DMS79 (cell line): Measurements from ENCODE around the gene CACNA1H.
"Not testable (repeated sequence)": the region's sequence is repeated elsewhere in the genome, so short reads cannot be mapped to it uniquely, and the experiment has no call there.

Experiments
- DNase-seq: peaks from one replicate; lab custom pipeline; 2025; lab: John Stamatoyannopoulos, UW

Gene CACNA1H

DNA sequence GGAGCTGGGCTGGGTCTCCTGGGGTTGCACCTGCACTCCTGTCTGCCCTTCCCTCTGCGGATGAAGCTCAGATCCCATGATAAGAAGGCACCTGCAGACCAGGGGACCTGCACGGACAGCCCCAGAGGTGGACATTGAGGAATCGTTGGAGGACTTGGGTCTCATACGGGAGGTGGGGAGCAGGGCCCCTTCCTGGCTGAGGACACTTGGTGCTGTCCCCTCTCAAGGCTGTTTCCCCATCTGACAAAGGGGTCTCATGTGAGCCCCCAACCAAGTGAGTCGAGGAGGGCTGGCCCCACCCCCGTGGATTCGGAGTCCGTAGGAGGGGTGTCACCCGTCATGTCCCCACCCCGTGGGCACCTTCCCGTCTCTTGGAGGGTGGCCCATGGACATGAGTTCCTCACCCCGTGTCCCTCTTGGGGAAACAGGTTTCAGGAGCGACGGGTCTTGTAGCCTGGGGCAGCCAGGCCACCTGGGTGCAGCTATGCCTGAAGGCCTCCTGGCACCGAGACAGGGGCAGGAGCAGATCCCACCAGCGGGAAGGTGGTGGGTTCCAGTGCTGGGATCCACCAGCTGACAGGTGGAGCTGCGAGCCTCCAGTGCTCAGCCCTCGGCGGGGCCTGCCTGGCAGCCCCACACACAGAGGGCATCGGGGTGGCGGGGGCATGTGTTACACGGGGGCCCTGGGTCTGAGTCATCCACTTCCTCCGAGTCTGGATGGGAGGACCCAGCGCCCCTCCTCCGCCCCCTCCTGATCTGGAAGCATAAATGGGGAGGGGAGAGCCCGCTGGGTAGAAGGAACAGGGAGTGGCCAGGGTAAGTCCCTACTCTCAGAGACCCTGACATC lies 102.6 kb downstream of the CACNA1H start, which contains the start of gene TPSD1:
TSS of gene TPSD1 (plus strand) at position 794 of the 847 bp plus-strand sequence. CDS start 212 bp downstream, outside the sequence.
- DNase-seq, result not testable (repeated sequence)

DNA sequence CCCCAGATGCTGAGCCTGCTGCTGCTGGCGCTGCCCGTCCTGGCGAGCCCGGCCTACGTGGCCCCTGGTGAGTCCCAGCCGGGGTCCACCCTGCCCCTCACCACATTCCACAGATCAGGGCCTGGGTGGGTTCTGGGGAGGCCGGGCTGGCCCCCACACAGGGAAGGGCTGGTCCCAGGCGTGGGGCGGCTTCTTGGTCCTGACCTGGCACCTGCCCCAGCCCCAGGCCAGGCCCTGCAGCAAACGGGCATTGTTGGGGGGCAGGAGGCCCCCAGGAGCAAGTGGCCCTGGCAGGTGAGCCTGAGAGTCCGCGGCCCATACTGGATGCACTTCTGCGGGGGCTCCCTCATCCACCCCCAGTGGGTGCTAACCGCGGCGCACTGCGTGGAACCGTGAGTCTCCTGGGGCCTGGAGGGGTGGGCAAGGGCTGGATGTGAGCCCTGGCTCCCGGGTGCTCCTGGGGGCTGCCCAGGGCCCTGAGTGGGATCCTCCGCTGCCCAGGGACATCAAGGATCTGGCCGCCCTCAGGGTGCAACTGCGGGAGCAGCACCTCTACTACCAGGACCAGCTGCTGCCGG lies 103.5 kb downstream of the CACNA1H start:
- not testable (repeated sequence) for DNase-seq

- DNase-seq, result no peak
Measured at GRCh38 chr16:1256874-1257322, 104.0 kb downstream of the CACNA1H start.

DNA sequence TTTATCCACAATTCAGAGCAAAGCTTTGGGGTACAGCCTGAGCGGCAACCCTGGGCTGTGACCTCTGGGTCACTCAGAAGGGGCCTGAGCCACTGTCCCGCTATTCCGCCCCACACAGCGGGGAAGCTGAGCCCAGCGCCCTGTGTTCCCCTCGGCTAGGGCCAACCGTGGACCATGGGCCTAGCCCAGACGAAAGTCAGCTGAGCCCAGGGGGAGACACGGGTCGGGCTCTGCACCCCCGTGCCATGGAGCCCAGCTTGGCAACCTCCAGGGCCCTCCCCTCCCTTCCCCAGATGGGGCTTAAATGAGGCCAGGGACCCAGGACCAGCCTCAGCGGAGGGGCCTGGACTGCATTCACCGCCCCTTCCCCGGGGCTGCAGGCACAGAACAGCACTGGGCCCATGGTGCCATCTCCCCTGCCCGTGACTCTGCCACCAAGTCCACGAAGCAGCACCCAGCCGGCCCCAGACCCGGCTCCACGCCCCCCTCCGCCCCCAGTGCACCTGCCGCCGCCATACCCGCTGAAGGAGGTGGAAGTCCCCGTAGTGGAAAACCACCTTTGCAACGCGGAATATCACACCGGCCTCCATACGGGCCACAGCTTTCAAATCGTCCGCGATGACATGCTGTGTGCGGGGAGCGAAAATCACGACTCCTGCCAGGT lies 104.8 kb downstream of the CACNA1H start:
- no peak for DNase-seq

DNA sequence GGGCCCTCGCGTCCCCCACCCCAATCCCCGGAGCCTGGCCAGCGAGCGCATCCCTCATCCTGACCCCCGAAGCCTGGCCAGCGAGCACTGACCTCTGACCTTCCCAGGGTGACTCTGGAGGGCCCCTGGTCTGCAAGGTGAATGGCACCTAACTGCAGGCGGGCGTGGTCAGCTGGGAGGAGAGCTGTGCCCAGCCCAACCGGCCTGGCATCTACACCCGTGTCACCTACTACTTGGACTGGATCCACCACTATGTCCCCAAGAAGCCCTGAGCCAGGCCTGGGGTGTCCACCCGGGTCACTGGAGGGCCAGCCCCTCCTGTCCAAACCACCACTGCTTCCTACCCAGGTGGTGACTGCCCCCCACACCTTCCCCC lies 105.3 kb downstream of the CACNA1H start:
- no peak for DNase-seq

DNA sequence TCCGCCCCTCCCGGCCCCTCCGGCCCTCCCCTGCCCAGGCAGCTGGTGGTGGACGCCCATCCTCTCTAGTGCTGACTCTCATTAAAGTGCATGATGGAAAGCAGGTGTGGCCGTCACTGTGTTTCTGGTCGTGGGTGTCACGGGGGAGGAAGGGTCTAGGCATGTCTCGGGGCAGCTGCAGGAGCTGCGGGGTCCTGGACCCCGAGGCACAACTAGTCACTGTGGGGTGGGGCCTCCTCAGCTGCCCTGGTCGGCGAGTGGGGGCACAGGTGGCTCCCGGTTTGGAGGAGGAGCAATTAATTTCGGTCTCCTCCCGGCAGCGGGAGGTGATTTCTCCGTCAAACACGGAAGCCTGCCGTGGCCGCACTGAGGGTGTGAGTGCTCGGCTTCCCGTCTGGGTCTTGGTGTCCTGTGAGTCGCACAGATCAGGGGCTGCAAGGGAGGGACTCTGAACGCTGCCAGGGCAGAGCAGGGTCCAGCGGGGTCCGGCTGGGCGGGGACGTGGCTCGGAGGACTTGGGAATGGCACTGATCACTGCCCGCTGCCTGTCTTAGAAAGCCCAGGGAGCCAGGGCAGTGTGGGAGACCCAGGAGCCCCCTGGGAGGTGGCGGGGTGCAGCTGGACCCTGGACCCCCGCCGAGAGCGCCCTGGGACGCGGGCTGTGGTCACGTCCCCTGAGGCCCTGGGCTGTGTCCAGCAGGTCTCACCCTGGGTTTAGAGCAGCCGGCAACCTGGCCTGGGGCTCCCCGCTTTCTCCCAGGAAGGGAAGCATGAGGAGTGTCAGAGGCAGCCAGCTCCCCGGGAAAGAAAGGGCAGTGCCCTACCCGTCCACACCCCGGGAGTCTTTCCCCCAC lies 106.2 kb downstream of the CACNA1H start:
- no peak for DNase-seq

GRCh38 chr16:1259760-1260068 lies 106.8 kb downstream of the CACNA1H start:
- no peak for DNase-seq

DNA sequence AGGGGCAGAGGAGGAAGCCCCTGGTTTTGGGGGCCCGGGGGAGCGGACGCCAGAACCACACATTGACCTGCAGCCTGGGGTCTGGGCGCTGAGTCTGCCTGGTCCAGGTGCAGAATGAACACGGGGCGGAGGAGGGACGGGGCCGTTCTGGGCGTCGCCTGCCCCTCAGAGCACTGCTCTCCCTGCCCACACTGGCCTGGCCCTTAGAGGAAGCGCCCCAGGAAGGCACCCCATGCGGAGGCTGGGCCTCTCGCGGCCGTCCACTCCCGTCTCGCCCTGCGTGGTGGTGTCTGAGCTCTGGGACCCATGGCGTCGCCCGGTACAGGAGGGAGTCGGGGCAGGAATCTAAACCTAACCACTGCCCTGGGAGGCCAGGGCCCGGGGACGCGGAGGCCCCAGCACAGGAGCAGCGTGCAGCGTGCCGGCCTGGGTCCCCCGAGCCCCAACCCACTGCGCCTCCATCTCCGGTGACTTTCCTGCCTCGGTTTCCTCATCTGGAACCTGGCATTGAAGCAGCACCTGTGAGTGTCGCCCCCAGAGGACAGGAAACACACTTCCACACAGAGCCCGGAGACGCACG lies 107.3 kb downstream of the CACNA1H start:
- DNase-seq, result no peak

- DNase-seq, result no peak
Measured at GRCh38 chr16:1261131-1261892, 108.4 kb downstream of the CACNA1H start.

DNA sequence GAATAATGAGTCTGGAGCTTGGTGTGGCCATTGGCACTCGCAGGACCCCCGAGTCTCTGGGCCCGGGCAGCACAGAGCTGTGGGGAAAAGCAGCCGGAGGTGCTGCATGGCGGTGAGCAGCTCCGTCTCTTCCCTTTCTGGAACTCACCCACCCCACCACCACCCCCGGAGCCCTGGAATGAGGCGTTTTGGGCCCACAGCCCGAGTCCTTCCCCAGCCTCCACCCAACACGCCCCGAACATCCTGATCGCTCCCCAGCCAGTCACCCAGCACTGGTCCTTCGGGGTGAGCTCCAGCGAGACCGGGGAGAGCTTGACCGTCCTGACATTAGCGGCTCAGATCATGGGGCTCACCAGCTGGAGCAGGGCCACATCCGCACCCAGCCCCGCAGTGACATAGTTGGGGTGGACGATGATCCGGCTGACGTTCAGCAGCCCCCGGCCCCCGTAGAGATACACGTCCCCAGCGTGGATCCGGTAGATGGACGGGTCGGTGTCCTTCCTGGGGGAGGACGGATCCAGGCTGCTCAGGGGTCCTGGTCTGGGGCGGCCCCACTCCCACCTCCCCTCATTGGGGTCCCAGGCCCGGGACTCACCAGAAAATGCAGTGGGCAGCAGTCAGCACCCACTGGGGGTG lies 109.4 kb downstream of the CACNA1H start:
- DNase-seq, result no peak

GRCh38 chr16:1262846-1263221 lies 109.9 kb downstream of the CACNA1H start:
- no peak for DNase-seq

- no peak for DNase-seq
Measured at GRCh38 chr16:1263591-1264344, 110.9 kb downstream of the CACNA1H start.

DNA sequence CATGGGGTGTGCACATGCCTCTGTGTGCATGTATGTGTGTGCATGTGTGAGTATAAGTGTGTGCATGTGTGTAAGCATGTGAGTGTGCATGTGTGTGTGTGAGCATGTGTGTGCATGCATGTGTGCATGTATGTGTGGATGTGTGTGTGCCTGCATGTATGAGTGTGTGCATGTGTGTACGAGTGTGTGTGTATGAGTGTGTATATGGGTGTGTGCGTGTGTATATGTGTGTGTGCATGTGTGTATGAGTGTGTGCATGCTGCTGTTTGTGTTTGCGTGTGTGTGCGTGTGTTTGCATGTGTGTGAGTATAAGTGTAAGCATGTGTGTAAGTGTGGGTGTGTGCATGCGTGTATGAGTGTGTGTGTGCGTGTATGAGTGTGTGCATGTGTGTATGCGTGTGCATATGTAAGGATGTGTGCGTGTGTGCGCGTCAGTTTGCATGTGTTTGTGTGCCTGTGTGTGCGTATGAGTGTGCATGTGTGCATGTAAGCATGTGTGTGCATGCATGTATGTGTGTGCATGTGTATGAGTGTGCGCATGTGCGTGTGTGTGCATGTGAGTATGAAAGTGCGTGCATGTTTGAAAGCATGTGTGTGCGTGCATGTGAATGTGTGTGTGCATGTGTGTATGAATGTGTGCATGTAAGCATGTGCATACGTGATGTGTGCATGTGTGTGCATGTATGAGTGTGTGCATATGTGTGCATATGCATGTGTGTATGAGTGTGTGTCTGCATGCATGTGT lies 111.6 kb downstream of the CACNA1H start:
- DNase-seq, result no peak

DNA sequence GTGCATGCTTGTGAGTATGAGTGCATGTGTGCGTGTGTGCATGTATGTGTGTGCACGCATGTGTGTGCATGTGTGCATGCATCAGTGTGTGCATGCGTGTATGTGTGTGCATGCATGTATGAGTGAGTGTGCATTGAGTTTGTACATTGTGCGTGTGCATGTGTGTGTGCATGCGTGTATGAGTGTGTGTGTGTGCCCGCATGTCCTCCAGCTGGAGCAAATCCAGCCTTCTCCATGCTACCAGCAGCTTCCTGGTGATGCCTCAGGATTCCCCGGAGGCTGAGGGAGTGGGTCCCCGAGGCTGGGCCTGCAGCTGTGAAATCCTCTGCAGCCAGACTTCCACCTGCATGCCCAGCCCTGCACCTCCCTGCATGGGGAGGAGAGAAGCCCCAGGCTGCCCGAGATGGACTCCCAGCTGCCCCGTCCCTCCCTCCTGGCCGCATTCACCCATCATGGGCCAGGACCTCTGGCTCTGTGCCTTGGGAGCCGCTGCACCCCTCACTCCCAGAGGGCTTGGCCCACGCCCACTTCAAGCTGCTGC lies 112.3 kb downstream of the CACNA1H start:
- DNase-seq, result no peak

- no peak for DNase-seq
Measured at GRCh38 chr16:1265826-1266225, 112.9 kb downstream of the CACNA1H start.

- not testable (repeated sequence) for DNase-seq
Measured at GRCh38 chr16:1269418-1269817, 116.5 kb downstream of the CACNA1H start.

DNA sequence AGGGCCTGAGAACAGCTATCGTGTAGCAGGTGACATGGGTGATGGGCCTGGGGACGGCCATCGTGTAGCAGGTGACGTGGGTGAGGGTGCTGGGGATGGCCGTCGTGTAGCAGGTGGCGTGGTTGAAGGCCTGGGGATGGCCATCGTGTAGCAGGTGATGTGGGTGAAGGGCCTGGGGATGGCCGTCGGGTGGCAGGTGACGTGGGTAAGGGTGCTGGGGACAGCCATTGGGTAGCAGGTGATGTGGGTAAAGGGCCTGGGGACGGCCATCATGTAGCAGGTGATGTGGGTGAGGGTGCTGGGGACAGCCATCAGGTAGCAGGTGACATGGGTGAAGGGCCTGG lies 118.4 kb downstream of the CACNA1H start:
- no peak for DNase-seq
